GM13976 (cell line): ENCODE data around the gene MTSS2.

ENCODE experiments used
- DNase-seq: peaks from one replicate; pipeline ENCODE4 v3.0.0; 2012; ENCODE audit warnings: low spot score
- CTCF ChIP-seq: IDR thresholded peaks from 2 replicates; pipeline ENCODE4 v1.5.1; 2012; ENCODE audit warnings: borderline replicate concordance, mild to moderate bottlenecking; ENCODE audit not compliant: insufficient read depth; ENCODE audit errors: extremely low read depth, missing control alignments, control extremely low read depth
- in situ Hi-C: fragments of 300-500 bp; cut with MboI; formaldehyde crosslinking; loops from one replicate; pipeline ENCODE4 v1.12.0; 2022; ENCODE audit warnings: low sequenced_read_pairs, mixed read lengths, inconsistent platforms; ENCODE audit not compliant: unreplicated experiment

MTSS2 gene

GRCh38 chr16:70714581-70715054 is 28.8 kb upstream of the MTSS2 start:
- TF ChIP-seq CTCF, result no peak
- in situ Hi-C loops, result no loop called here
- no peak for DNase-seq

GRCh38 chr16:70713824-70714223 is 28.0 kb upstream of the MTSS2 start:
- in situ Hi-C loops, result no loop called here
- no peak for DNase-seq
- no peak for TF ChIP-seq CTCF

DNA sequence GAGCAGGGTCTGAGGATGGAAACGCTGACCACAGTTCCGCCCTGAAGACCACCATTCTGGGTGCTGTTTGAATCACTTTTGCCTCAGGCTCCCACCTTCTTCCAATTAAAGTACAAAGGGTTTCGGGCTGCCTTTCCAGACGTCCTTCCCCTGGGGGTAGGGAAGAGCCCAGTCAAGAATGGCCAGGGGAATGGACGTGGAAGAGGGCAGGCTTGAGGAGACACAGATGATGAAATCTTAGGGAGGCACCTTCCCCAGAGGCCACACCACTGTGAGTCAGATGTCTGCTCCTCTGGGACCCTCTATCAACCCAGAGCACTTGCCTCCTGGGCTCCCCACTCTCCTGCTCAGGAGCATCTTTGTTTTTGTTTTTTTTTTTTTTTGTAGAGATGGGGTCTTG is 27.5 kb upstream of the MTSS2 start:
- no peak for DNase-seq
- no peak for TF ChIP-seq CTCF
- in situ Hi-C loops, result no loop called here

GRCh38 chr16:70712942-70713341 is 27.1 kb upstream of the MTSS2 start:
- in situ Hi-C loops, result no loop called here
- no peak for DNase-seq
- no peak for TF ChIP-seq CTCF

- DNase-seq, result no peak
- in situ Hi-C loops, result no loop called here
- TF ChIP-seq CTCF, result no peak
These were observed 26.5 kb upstream of the MTSS2 start for GRCh38 chr16:70712359-70712758.

GRCh38 chr16:70711211-70712031 is 25.6 kb upstream of the MTSS2 start:
- no peak for DNase-seq
- in situ Hi-C loops, result no loop called here
- no peak for TF ChIP-seq CTCF
